Peyer's patch (tissue), 4 donors: ENCODE measurements around the gene JUNB.

Source experiments
- CTCF ChIP-seq, 6 experiments: fragments of 450-650 bp in 4 of 6; fragments of 200-600 bp in 2 of 6; sonication (generic) in 1 of 6; IDR thresholded peaks; one replicate each; pipeline ENCODE4 v1.5.1; 2017 to 2019; ENCODE audit warnings: antibody characterized with exemption in 6 of 6, mild to moderate bottlenecking in 3 of 6, moderate library complexity in 1 of 6
- POLR2A ChIP-seq, 2 donors: fragments of 450-650 bp; IDR thresholded peaks; one replicate each; pipeline ENCODE4 v1.5.1; 2017; ENCODE audit warnings: antibody characterized with exemption in 2 of 2, mild to moderate bottlenecking in 2 of 2, moderate library complexity in 2 of 2

GRCh38 chr19:12804051-12804450 is 12.8 kb downstream of the JUNB start:
- TF ChIP-seq CTCF (IDR thresholded peaks at IDR 0.05) = no peak
- no peak for TF ChIP-seq POLR2A (IDR thresholded peaks at IDR 0.05)
